Measurements from ENCODE around the gene ACACA. TPM values are rescaled to one million over a fixed set of nuclear protein-coding genes. Genes with fewer than 3 reads are reported as not detected.

Gene ACACA
- total and polyA plus RNA-seq, 9 of the 15 experiments (the other 6 are each of a cell fraction or from before 2014, with no cell fraction given) = 35.9 to 135 (median 88.4) TPM

DNA sequence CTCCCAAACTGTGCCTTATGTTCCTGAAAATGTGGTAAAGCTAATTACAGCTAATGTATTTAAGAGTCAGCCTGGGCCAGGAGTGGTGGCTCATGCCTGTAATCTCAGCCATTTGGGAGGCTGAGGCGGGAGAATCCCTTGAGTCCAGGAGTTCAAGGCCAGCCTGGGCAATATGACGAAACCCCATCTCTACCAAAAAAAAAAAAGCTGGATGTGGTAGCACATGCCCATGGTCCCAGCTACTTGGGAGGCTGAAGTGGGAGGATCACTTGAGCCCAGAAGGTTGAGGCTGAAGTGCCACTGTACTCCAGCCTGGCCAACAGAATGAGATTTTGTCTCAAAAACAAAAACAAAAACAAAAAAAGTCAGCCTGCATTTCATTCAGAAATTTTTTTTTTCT lies 64.0 kb downstream of the ACACA start (continued):
- no peak for TF ChIP-seq CBX2 (IDR thresholded peaks at IDR 0.05; ENCODE audit: insufficient read depth, low read length, poor library complexity, severe bottlenecking)
- TF ChIP-seq, protein P1, sequence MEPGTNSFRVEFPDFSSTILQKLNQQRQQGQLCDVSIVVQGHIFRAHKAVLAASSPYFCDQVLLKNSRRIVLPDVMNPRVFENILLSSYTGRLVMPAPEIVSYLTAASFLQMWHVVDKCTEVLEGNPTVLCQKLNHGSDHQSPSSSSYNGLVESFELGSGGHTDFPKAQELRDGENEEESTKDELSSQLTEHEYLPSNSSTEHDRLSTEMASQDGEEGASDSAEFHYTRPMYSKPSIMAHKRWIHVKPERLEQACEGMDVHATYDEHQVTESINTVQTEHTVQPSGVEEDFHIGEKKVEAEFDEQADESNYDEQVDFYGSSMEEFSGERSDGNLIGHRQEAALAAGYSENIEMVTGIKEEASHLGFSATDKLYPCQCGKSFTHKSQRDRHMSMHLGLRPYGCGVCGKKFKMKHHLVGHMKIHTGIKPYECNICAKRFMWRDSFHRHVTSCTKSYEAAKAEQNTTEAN (CRISPR knock-in tag; IDR thresholded peaks at IDR 0.05) = no peak

DNA sequence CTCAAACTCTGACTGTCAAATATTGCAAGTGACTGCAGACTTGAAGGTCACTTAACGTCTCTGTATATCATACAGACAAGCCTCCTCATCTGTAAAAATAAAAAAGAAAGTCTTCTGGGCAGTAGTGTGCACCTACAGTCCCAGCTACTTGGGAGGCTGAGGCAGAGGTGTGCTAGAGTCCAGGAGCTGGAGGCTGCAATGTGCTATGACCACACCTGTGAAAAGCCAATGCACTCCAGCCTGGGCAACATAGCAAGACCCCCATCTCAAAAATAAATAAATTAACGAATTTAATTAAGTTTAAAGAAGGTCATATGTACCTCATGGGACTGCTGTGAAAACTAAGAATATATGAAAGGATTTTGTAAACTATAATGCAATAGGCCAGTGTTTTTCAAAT lies 65.8 kb downstream of the ACACA start:
- Histone ChIP-seq H4K20me1 (replicated peaks; ENCODE audit: control insufficient read depth, insufficient read depth, low read length) (no peaks in the 10 kb centered on the region), H3K27me3 (ENCODE audit: control insufficient read depth in 2 of 2, insufficient read depth in 2 of 2, low read length in 2 of 2) (no peaks in the 10 kb centered on the region), H3K9ac (ENCODE audit: insufficient read depth in 1 of 2, low read depth in 2 of 2, low read length in 2 of 2) (no peak overlapping the region), H3K4me2 (ENCODE audit: insufficient read depth, low read length) (no peak overlapping the region), H3K9me3 (replicated peaks; ENCODE audit: control insufficient read depth, insufficient read depth, low read depth, low read length) (no peaks in the 10 kb centered on the region), H3K4me1 (replicated peaks in 1 of 2; ENCODE audit: control insufficient read depth in 2 of 2, insufficient read depth in 2 of 2, low read length in 2 of 2) (peaks cover 2% of the 10 kb centered on the region in 2 experiments; a peak in 1 of 5 replicates), H3K4me3 (no peak overlapping the region), H3K9me1 (ENCODE audit: control insufficient read depth, insufficient read depth, low read length) (peaks cover 5% of the 10 kb centered on the region), H3K36me3 (ENCODE audit: control insufficient read depth, insufficient read depth, low read length) (peaks cover 73% of the 10 kb centered on the region), H3K27ac (ENCODE audit: extremely low read depth, low read depth, low read length) (no peak overlapping the region), H2AFZ (ENCODE audit: low read depth, low read length) (no peak overlapping the region), H3K79me2 (ENCODE audit: control insufficient read depth, insufficient read depth, low read length) (peaks cover 95% of the 10 kb centered on the region)
- WGBS (ENCODE audit: insufficient coverage, low coverage, missing lambda C conversion rate) = 59% methylated on average over 2 of the region's 2 CpGs
- intact Hi-C loops (cut with micrococcal nuclease) (no loop called here), in situ Hi-C loops (cut with MboI) (no loop called here)
- BruUV-seq (replicated peaks) = no TSS peak
- TF ChIP-seq ZNF121 (CRISPR knock-in tag; conservative IDR thresholded peaks at IDR 0.05) = peak; percentile 54; the same call in 1 of the 2 replicates
- no peak for TF ChIP-seq SRSF7 (optimal IDR thresholded peaks at IDR 0.05; ENCODE audit: low read depth, low read length)
- no peak for TF ChIP-seq TGIF2 (CRISPR knock-in tag; IDR thresholded peaks at IDR 0.05)
- no peak for TF ChIP-seq SPI1 (IDR thresholded peaks at IDR 0.05; ENCODE audit: borderline replicate concordance, low read depth, low read length)
- TF ChIP-seq RBM25 (IDR thresholded peaks at IDR 0.05; ENCODE audit: low read depth, low read length, severe bottlenecking) = peak; percentile 25
- ATAC-seq (no peak), DNase-seq (ENCODE audit: extremely low read depth in 1 of 4, low spot score in 3 of 4) (no peak), FAIRE-seq (no peak)
- POLR2A ChIA-PET = interaction anchor here (0.6 to 2.7 kb wide), 6 partner anchors 9 to 349 kb away, joined by 3 to 15 read pairs (median 4); no protein-coding TSS in a partner anchor
- CTCF ChIA-PET (ENCODE audit: low intra/inter-chr PET ratio) = no interaction called here

Measured in K562 (cell line).